ENCODE measurements around the gene IRAK1. TPM values are rescaled to one million over a fixed set of nuclear protein-coding genes. Genes with fewer than 3 reads are reported as not detected.

IRAK1 gene
- total and polyA plus RNA-seq, 2 donors from 2014 or later = 46.6 to 85.3 TPM

- TF ChIP-seq CTCF (IDR thresholded peaks at IDR 0.05; ENCODE audit: borderline replicate concordance, extremely low read depth, insufficient read depth) = no peak
Observed at GRCh38 chrX:153966283-153966688, 53.4 kb downstream of the IRAK1 start.

DNA sequence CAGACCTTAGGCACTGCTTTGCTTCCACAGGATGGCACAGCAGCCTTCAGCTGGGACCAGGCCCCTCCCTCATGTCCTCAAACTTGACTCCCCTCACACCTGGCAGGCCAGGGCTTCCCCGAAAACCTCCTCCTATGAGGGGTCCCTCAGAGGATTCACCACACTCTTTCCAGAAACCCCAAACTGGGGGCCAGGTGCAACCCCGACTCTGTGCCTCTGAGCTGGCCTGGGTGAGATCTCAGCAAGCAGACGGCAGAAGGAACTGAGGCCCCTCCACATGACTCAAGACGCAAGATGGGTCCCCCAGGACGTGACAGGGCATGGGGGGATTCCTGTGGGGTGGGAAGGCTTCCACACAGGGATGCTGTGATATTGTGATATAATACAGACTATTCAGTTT, 54.3 kb downstream of the IRAK1 start:
- Histone ChIP-seq H3K4me1 (ENCODE audit: control insufficient read depth in 2 of 3, insufficient read depth in 2 of 3, low read depth in 1 of 3, low read length in 3 of 3) (peaks cover 0 to 34% (median 19%) of the 10 kb centered on the region in 3 donors), H3K36me3 (ENCODE audit: control insufficient read depth in 2 of 3, insufficient read depth in 3 of 3, low read length in 3 of 3) (peaks cover 4 to 14% (median 10%) of the 10 kb centered on the region in 3 donors), H3K9me3 (ENCODE audit: control insufficient read depth in 2 of 3, insufficient read depth in 1 of 3, low read length in 3 of 3) (no peaks in the 10 kb centered on the region), H3K27me3 (ENCODE audit: control insufficient read depth, insufficient read depth, low read length) (no peaks in the 10 kb centered on the region), H3K4me3 (ENCODE audit: low read length in 3 of 3) (no peak overlapping the region), H3K27ac (ENCODE audit: low read depth in 2 of 2, low read length in 2 of 2) (no peak overlapping the region), H3K9ac (ENCODE audit: low read length in 3 of 3) (no peak overlapping the region)
- intact Hi-C loops (cut with DNase I) = no loop called here
- TF ChIP-seq CTCF (IDR thresholded peaks at IDR 0.05; ENCODE audit: borderline replicate concordance, extremely low read depth, insufficient read depth) = no peak
- DNase-seq (no peak), FAIRE-seq (no peak)

More at GRCh38 chrX:153966283-153966688, 53.4 kb downstream of the IRAK1 start:
- DNase-seq (peak in 1 of 5 donors; percentile 71), FAIRE-seq (no peak)
- H3K27me3 ChIP-seq (ENCODE audit: control insufficient read depth, insufficient read depth, low read length) = no peaks in the 10 kb centered on the region
- peaks cover 0 to 34% (median 19%) of the 10 kb centered on the region in 3 donors for H3K4me1 ChIP-seq (ENCODE audit: control insufficient read depth in 2 of 3, insufficient read depth in 2 of 3, low read depth in 1 of 3, low read length in 3 of 3)
- no peaks in the 10 kb centered on the region for H3K9me3 ChIP-seq (ENCODE audit: control insufficient read depth in 2 of 3, insufficient read depth in 1 of 3, low read length in 3 of 3)
- no peak overlapping the region for H3K9ac ChIP-seq (ENCODE audit: low read length in 3 of 3)
- H3K4me3 ChIP-seq (ENCODE audit: low read length in 3 of 3) = no peak overlapping the region
- no peak overlapping the region for H3K27ac ChIP-seq (ENCODE audit: low read depth in 2 of 2, low read length in 2 of 2)
- H3K36me3 ChIP-seq (ENCODE audit: control insufficient read depth in 2 of 3, insufficient read depth in 3 of 3, low read length in 3 of 3) = peaks cover 4 to 13% (median 5%) of the 10 kb centered on the region in 3 donors
- intact Hi-C loops (cut with DNase I) = no loop called here

- FAIRE-seq (no peak), DNase-seq (no peak)
- Histone ChIP-seq H3K27me3 (ENCODE audit: control insufficient read depth, insufficient read depth, low read length) (no peaks in the 10 kb centered on the region), H3K9ac (ENCODE audit: low read length in 3 of 3) (no peak overlapping the region), H3K9me3 (ENCODE audit: control insufficient read depth in 2 of 3, insufficient read depth in 1 of 3, low read length in 3 of 3) (no peaks in the 10 kb centered on the region), H3K27ac (ENCODE audit: low read depth in 2 of 2, low read length in 2 of 2) (no peak overlapping the region), H3K36me3 (ENCODE audit: control insufficient read depth in 2 of 3, insufficient read depth in 3 of 3, low read length in 3 of 3) (peaks cover 4 to 22% (median 11%) of the 10 kb centered on the region in 3 donors), H3K4me1 (ENCODE audit: control insufficient read depth in 2 of 3, insufficient read depth in 2 of 3, low read depth in 1 of 3, low read length in 3 of 3) (peaks cover 0 to 30% (median 19%) of the 10 kb centered on the region in 3 donors), H3K4me3 (ENCODE audit: low read length in 3 of 3) (no peak overlapping the region)
- TF ChIP-seq CTCF (IDR thresholded peaks at IDR 0.05; ENCODE audit: borderline replicate concordance, extremely low read depth, insufficient read depth) = no peak
- intact Hi-C loops (cut with DNase I) = no loop called here
Observed at GRCh38 chrX:153964105-153964504, 55.6 kb downstream of the IRAK1 start.

DNA sequence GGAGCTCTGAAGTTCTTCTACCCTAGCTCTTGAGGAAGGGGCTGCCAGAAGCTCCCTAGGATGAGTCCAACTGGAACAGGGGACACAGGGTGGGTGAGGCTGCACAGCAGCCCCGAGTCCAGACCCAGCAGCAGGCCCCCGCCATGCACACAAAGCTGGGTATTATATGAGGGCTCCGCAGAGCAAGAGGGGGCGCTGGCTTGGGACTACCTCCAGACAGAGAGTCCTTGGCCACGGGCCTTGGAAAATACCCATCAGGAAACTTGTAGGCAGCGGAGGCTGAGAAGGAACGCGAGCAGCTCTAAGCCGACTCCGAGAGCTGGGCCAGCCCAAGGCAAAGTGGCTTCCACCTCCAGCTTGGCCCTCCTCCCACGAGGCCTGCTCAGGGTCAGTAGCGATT, 56.2 kb downstream of the IRAK1 start:
- DNase-seq (no peak), FAIRE-seq (no peak)
- Histone ChIP-seq H3K36me3 (ENCODE audit: control insufficient read depth in 2 of 3, insufficient read depth in 3 of 3, low read length in 3 of 3) (peaks cover 4 to 24% (median 14%) of the 10 kb centered on the region in 3 donors), H3K4me1 (ENCODE audit: control insufficient read depth in 2 of 3, insufficient read depth in 2 of 3, low read depth in 1 of 3, low read length in 3 of 3) (peaks cover 0 to 28% (median 15%) of the 10 kb centered on the region in 3 donors), H3K9me3 (ENCODE audit: control insufficient read depth in 2 of 3, insufficient read depth in 1 of 3, low read length in 3 of 3) (no peaks in the 10 kb centered on the region), H3K4me3 (ENCODE audit: low read length in 3 of 3) (no peak overlapping the region), H3K27me3 (ENCODE audit: control insufficient read depth, insufficient read depth, low read length) (no peaks in the 10 kb centered on the region), H3K9ac (ENCODE audit: low read length in 3 of 3) (no peak overlapping the region), H3K27ac (ENCODE audit: low read depth in 2 of 2, low read length in 2 of 2) (no peak overlapping the region)
- TF ChIP-seq CTCF (IDR thresholded peaks at IDR 0.05; ENCODE audit: borderline replicate concordance, extremely low read depth, insufficient read depth) = no peak
- intact Hi-C loops (cut with DNase I) = no loop called here

Data from kidney (tissue), 14 donors.